ENCODE measurements around the gene SLC30A10. TPM values are rescaled to one million over a fixed set of nuclear protein-coding genes. Genes with fewer than 3 reads are reported as not detected.

SLC30A10 gene
- total and polyA plus RNA-seq, 10 of the 15 experiments (the other 5 are each of a cell fraction or from before 2014, with no cell fraction given), result not detected

- TF ChIP-seq SREBF2 (IDR thresholded peaks at IDR 0.05; ENCODE audit: low read length) (no peak), NFIC (IDR thresholded peaks at IDR 0.05; ENCODE audit: low read depth, low read length) (no peak), E4F1 (IDR thresholded peaks at IDR 0.05; ENCODE audit: borderline replicate concordance, partially characterized antibody) (no peak), KLF5 (IDR thresholded peaks at IDR 0.05; ENCODE audit: partially characterized antibody) (no peak), HDAC2 (IDR thresholded peaks at IDR 0.05) (no peak), GABPA (IDR thresholded peaks at IDR 0.05; ENCODE audit: low read depth) (no peak), USF2 (IDR thresholded peaks at IDR 0.05; ENCODE audit: borderline replicate concordance, low read depth, low read length) (no peak)
- POLR2A ChIA-PET, result no interaction called here
- no peaks in the 10 kb centered on the region for H4K20me1 ChIP-seq (ENCODE audit: control insufficient read depth, insufficient read depth)
- in situ Hi-C loops (cut with MboI), result no loop called here
- no peak for FAIRE-seq
- RAD21 ChIA-PET (ENCODE audit: unreplicated experiment), result no interaction called here
- no peak overlapping the region for H3K4me3 ChIP-seq
- H3K27me3 ChIP-seq (replicated peaks in 1 of 2; ENCODE audit: control insufficient read depth in 2 of 2, insufficient read depth in 2 of 2, low read length in 1 of 2), result peaks cover 2 to 3% of the 10 kb centered on the region in 2 experiments; a peak in 3 of 4 replicates
- ATAC-seq, result no peak
- intact Hi-C loops (cut with micrococcal nuclease; ENCODE audit: unreplicated experiment), result no loop called here
- no TSS peak for BruUV-seq (replicated peaks)
- SMC1A ChIA-PET (ENCODE audit: uncharacterized antibody, unreplicated experiment), result no interaction called here
- WGBS (ENCODE audit: insufficient coverage, insufficient replicate concordance, low lambda C conversion rate, missing lambda C conversion rate), result 32% methylated on average over 2 of the region's 2 CpGs
- no peaks in the 10 kb centered on the region for H3K4me1 ChIP-seq (ENCODE audit: control insufficient read depth, insufficient read depth, low read length)
- no peaks in the 10 kb centered on the region for H3K79me2 ChIP-seq (ENCODE audit: control insufficient read depth, insufficient read depth, low read length)
- H3K36me3 ChIP-seq (ENCODE audit: control insufficient read depth in 2 of 2, insufficient read depth in 2 of 2, low read length in 1 of 2), result no peaks in the 10 kb centered on the region
- H3K27ac ChIP-seq (ENCODE audit: control insufficient read depth, insufficient read depth), result no peak overlapping the region
- H3K9ac ChIP-seq (ENCODE audit: control insufficient read depth, insufficient read depth, low read length), result no peak overlapping the region
- H3K9me3 ChIP-seq (replicated peaks; ENCODE audit: control insufficient read depth, insufficient read depth, low read length), result no peaks in the 10 kb centered on the region; the same call in 2 of the 3 replicates
- no peak for DNase-seq (ENCODE audit: low read depth, low spot score)
- H2AFZ ChIP-seq (ENCODE audit: control insufficient read depth, low read depth, low read length), result no peak overlapping the region
- no peak overlapping the region for H3K4me2 ChIP-seq (ENCODE audit: control insufficient read depth, insufficient read depth)
- CTCF ChIA-PET, result no interaction called here
Observed at GRCh38 chr1:219941179-219942118, 13.1 kb upstream of the SLC30A10 start.
